GM19025 (cell line): Measurements from ENCODE around the gene FBXL22.
"Not testable (repeated sequence)": the region's sequence is repeated elsewhere in the genome, so short reads cannot be mapped to it uniquely, and the experiment has no call there.

ENCODE experiments used
- ATAC-seq: cut with Tn5 transposase; IDR thresholded peaks from one replicate; pipeline ENCODE4 v1.9.1; 2021; ENCODE audit warnings: mild to moderate bottlenecking, low read depth, moderate library complexity; ENCODE audit not compliant: unreplicated experiment

The FBXL22 gene

GRCh38 chr15:63610209-63610841, 13.1 kb downstream of the FBXL22 start:
- ATAC-seq, result no peak

GRCh38 chr15:63611177-63611576, 14.0 kb downstream of the FBXL22 start:
- no peak for ATAC-seq

GRCh38 chr15:63612300-63612699, 15.1 kb downstream of the FBXL22 start:
- ATAC-seq, result no peak

GRCh38 chr15:63615935-63616334, 18.7 kb downstream of the FBXL22 start:
- ATAC-seq, result no peak

GRCh38 chr15:63617147-63617546, 20.0 kb downstream of the FBXL22 start:
- not testable (repeated sequence) for ATAC-seq

GRCh38 chr15:63617627-63618026, 20.4 kb downstream of the FBXL22 start:
- ATAC-seq, result not testable (repeated sequence)

- not testable (repeated sequence) for ATAC-seq
Measured at GRCh38 chr15:63620760-63621159, 23.6 kb downstream of the FBXL22 start.

GRCh38 chr15:63623232-63623969, 26.2 kb downstream of the FBXL22 start:
- ATAC-seq, result no peak

- ATAC-seq, result peak; percentile 74
Measured at GRCh38 chr15:63626955-63627354, 29.8 kb downstream of the FBXL22 start.

GRCh38 chr15:63628123-63628822, 31.1 kb downstream of the FBXL22 start:
- no peak for ATAC-seq

- no peak for ATAC-seq
Measured at GRCh38 chr15:63630036-63630751, 33.0 kb downstream of the FBXL22 start.

- no peak for ATAC-seq
Measured at GRCh38 chr15:63633312-63633711, 36.1 kb downstream of the FBXL22 start.

GRCh38 chr15:63634154-63634553, 37.0 kb downstream of the FBXL22 start:
- no peak for ATAC-seq

GRCh38 chr15:63636518-63637061, 39.4 kb downstream of the FBXL22 start:
- no peak for ATAC-seq

GRCh38 chr15:63638839-63639238, 41.7 kb downstream of the FBXL22 start:
- ATAC-seq, result no peak

- ATAC-seq, result no peak
Measured at GRCh38 chr15:63640146-63640545, 43.0 kb downstream of the FBXL22 start.
